ENCODE results near the gene GABPA.

The GABPA gene

GRCh38 chr21:25813917-25814316 lies 79.1 kb downstream of the GABPA start:
- no peak for DNase-seq

DNA sequence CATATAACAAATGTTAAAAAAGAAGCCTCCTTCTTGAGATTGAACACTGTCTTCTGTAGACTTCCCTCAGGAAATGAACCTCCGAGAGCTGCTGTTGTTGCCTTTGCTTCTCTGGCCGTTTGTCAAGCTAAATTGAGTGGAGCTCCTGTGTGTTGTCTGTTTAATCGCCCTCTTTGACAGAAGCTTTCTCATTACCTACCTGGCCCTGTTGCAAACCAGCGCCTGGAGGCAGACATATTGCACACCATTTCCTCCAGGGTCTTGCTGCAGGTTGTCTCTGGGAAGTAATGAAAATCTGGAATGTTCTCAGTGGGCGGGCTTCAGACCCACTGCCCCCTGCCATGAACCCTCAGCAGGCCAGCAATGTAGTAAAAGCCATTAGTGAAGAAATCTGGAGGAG lies 83.3 kb downstream of the GABPA start:
- DNase-seq = no peak

- DNase-seq = no peak
Observed at GRCh38 chr21:25818551-25818950, 83.8 kb downstream of the GABPA start.

Measured in T-helper 1 cell (primary cell).